GM21619 (cell line): Measurements from ENCODE around the gene PVRIG.
A peak's percentile ranks its signal among the peaks of the same experiment; 100 is the strongest.
"Not testable (repeated sequence)": the region's sequence is repeated elsewhere in the genome, so short reads cannot be mapped to it uniquely, and the experiment has no call there.

Experiments
- ATAC-seq: cut with Tn5 transposase; IDR thresholded peaks from one replicate; pipeline ENCODE4 v1.9.1; 2021; ENCODE audit not compliant: unreplicated experiment

The PVRIG gene

GRCh38 chr7:100192969-100193368, 26.8 kb upstream of the PVRIG start:
- no peak for ATAC-seq

GRCh38 chr7:100195222-100195621, 24.5 kb upstream of the PVRIG start:
- ATAC-seq = no peak

- not testable (repeated sequence) for ATAC-seq
Observed at GRCh38 chr7:100195901-100196322, 23.8 kb upstream of the PVRIG start.

- ATAC-seq = no peak
Observed at GRCh38 chr7:100198266-100198665, 21.5 kb upstream of the PVRIG start.

GRCh38 chr7:100200693-100201092, 19.1 kb upstream of the PVRIG start:
- no peak for ATAC-seq

GRCh38 chr7:100204454-100204853, 15.3 kb upstream of the PVRIG start:
- ATAC-seq = no peak

GRCh38 chr7:100208911-100209408, 10.8 kb upstream of the PVRIG start:
- ATAC-seq = peak; percentile 64

- no peak for ATAC-seq
Observed at GRCh38 chr7:100209493-100209892, 10.3 kb upstream of the PVRIG start.

GRCh38 chr7:100210805-100211204, 8.9 kb upstream of the PVRIG start:
- ATAC-seq = no peak

- ATAC-seq = peak; percentile 57
Observed at GRCh38 chr7:100211342-100211780, 8.4 kb upstream of the PVRIG start.

- no peak for ATAC-seq
Observed at GRCh38 chr7:100212631-100213286, 7.0 kb upstream of the PVRIG start.

GRCh38 chr7:100213672-100214071, 6.1 kb upstream of the PVRIG start:
- no peak for ATAC-seq

- not testable (repeated sequence) for ATAC-seq
Observed at GRCh38 chr7:100214356-100214755, 5.4 kb upstream of the PVRIG start.

GRCh38 chr7:100215895-100216294, 3.9 kb upstream of the PVRIG start:
- no peak for ATAC-seq

GRCh38 chr7:100217934-100218333, 1.8 kb upstream of the PVRIG start:
- peak; percentile 3 for ATAC-seq

- ATAC-seq = no peak
Observed at GRCh38 chr7:100219271-100219737, 445 bp upstream of the PVRIG start.

GRCh38 chr7:100220586-100221230, 959 bp downstream of the PVRIG start:
- ATAC-seq = no peak

GRCh38 chr7:100221231-100221718, 1.5 kb downstream of the PVRIG start:
- peak; percentile 54 for ATAC-seq

GRCh38 chr7:100221767-100222444, 2.2 kb downstream of the PVRIG start:
- ATAC-seq = no peak

- ATAC-seq = no peak
Observed at GRCh38 chr7:100222445-100223132, 2.8 kb downstream of the PVRIG start.

GRCh38 chr7:100223376-100223927, 3.7 kb downstream of the PVRIG start:
- ATAC-seq = not testable (repeated sequence)
